Mammary epithelial cell (primary cell): ENCODE measurements around the gene ANGPT4.

Experiments
- EZH2 ChIP-seq: IDR thresholded peaks from 2 replicates; pipeline ENCODE4 v1.6.1; 2012; ENCODE audit warnings: low read length, inconsistent platforms, borderline replicate concordance
- TF ChIP-seq, protein P1 (sequence below), 2 donors: IDR thresholded peaks in 1 of 2; conservative IDR thresholded peaks in 1 of 2; 2 replicates each; pipeline ENCODE4 v1.5.1; 2011 to 2012; ENCODE audit warnings: inconsistent platforms in 2 of 2, low read length in 2 of 2, mild to moderate bottlenecking in 2 of 2, control low read depth in 1 of 2, low read depth in 1 of 2; ENCODE audit not compliant: insufficient read depth in 1 of 2; ENCODE audit errors: extremely low read depth in 1 of 2

- TF ChIP-seq, protein P1, sequence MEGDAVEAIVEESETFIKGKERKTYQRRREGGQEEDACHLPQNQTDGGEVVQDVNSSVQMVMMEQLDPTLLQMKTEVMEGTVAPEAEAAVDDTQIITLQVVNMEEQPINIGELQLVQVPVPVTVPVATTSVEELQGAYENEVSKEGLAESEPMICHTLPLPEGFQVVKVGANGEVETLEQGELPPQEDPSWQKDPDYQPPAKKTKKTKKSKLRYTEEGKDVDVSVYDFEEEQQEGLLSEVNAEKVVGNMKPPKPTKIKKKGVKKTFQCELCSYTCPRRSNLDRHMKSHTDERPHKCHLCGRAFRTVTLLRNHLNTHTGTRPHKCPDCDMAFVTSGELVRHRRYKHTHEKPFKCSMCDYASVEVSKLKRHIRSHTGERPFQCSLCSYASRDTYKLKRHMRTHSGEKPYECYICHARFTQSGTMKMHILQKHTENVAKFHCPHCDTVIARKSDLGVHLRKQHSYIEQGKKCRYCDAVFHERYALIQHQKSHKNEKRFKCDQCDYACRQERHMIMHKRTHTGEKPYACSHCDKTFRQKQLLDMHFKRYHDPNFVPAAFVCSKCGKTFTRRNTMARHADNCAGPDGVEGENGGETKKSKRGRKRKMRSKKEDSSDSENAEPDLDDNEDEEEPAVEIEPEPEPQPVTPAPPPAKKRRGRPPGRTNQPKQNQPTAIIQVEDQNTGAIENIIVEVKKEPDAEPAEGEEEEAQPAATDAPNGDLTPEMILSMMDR (conservative IDR thresholded peaks at IDR 0.05 in 1 of 2, IDR thresholded peaks at IDR 0.05 in 1 of 2; ENCODE audit: extremely low read depth in 1 of 2, insufficient read depth in 1 of 2, low read depth in 1 of 2, low read length in 2 of 2), result peak in 1 of 2 donors; percentile 16
- no peak for TF ChIP-seq EZH2
These were observed 41.4 kb upstream of the ANGPT4 start for GRCh38 chr20:957544-957943.
